ENCODE data around the gene RCC2. TPM values are rescaled to one million over a fixed set of nuclear protein-coding genes. Genes with fewer than 3 reads are reported as not detected.
"Not testable (repeated sequence)": the region's sequence is repeated elsewhere in the genome, so short reads cannot be mapped to it uniquely, and the experiment has no call there.

The RCC2 gene
- total and polyA plus RNA-seq, 9 donors, result 15.3 to 52.2 (median 40.7) TPM

DNA sequence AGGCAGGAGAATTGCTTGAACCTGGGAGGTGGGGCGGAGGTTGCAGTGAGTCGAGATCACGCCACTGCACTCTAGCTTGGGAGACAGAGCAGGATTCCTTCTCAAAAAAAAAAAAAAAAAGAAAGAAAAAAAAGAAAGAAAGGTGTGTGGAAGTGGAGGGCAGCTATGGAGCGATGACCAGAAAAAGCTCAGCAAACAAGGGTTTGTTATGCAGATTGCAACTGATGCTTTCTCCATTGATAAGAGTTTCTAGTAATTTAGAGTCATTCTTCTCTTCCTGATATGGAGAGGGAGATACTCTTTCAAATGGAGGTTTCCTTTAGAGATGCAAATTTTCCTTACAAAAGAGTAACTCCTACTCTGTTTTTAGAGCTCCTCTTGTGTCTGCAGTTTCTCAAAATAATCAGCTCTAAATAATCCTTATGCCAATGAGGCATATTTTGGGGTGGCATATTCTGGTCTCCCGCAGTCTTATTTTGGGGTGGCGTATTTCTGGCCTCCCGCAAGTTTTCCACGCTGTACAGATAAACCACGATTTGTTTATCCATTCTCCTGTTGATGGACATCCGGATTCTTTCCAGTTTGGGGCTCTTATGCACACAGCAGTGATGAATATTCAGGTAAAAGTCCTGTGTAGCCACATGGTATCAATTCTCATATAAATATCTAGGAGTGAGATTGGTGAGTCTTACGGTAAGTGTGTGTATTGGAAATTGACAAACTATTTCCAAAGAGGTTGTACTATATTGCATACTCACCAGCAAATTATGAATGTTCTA lies 30.7 kb upstream of the RCC2 start:
- no peak for TF ChIP-seq EP300 (IDR thresholded peaks at IDR 0.05)
- no peak for TF ChIP-seq POLR2A (IDR thresholded peaks at IDR 0.05)
- TF ChIP-seq, protein P1, sequence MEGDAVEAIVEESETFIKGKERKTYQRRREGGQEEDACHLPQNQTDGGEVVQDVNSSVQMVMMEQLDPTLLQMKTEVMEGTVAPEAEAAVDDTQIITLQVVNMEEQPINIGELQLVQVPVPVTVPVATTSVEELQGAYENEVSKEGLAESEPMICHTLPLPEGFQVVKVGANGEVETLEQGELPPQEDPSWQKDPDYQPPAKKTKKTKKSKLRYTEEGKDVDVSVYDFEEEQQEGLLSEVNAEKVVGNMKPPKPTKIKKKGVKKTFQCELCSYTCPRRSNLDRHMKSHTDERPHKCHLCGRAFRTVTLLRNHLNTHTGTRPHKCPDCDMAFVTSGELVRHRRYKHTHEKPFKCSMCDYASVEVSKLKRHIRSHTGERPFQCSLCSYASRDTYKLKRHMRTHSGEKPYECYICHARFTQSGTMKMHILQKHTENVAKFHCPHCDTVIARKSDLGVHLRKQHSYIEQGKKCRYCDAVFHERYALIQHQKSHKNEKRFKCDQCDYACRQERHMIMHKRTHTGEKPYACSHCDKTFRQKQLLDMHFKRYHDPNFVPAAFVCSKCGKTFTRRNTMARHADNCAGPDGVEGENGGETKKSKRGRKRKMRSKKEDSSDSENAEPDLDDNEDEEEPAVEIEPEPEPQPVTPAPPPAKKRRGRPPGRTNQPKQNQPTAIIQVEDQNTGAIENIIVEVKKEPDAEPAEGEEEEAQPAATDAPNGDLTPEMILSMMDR (IDR thresholded peaks at IDR 0.05), result no peak
- Histone ChIP-seq H3K9me3 (no peaks in the 10 kb centered on the region), H3K4me1 (ENCODE audit: insufficient read depth) (no peaks in the 10 kb centered on the region), H3K27ac (no peak overlapping the region), H3K4me3 (no peak overlapping the region), H3K36me3 (no peaks in the 10 kb centered on the region), H3K27me3 (no peaks in the 10 kb centered on the region)
- WGBS, 3 donors, result 52 to 56% (median 54%) methylated on average over 11 of the region's 11 CpGs
- DNase-seq, result no peak
- intact Hi-C loops (cut with DNase I), result no loop called here

DNA sequence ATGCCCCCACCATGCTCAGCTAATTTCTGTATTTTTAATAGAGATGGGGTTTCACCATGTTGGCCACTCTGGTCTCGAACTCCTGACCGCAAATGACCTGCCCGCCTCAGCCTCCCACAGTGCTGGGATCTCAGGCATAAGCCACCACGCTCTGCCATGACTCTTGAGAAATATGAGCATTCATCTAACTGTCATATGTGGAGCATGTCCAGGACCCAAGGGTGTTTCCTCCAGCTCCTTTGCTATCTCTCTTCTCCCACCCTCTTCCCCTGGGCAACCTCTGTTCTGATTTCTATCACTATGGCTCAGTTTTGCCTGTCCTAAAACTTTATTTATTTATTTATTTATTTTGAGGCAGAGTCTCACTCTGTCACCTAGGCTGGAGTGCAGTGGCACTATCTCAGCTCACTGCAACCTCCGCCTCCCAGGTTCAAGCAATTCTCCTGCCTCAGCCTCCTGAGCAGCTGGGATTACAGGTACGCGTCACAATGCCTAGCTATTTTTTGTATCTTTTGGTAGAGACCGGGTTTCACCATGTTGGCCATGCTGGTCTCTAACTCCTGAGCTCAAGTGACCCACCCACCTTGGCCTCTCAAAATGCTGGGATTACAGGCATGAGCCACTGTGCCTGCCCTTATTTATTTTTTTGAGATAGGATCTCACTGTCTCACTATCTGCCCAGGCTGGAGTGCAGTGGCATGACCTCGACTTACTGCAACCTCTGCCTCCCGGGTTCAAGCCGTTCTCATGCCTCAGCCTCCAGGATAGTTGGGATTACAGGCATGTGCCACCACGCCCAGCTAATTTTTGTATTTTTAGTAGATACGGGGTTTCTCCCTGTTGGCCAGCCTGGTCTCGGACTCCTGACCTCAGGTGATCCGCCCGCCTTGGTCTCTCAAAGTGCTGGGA lies 29.1 kb upstream of the RCC2 start:
- intact Hi-C loops (cut with DNase I); H3K4me1 ChIP-seq (ENCODE audit: insufficient read depth); H3K36me3 ChIP-seq; H3K27ac ChIP-seq; H3K27me3 ChIP-seq; H3K9me3 ChIP-seq; H3K4me3 ChIP-seq; DNase-seq: not testable (repeated sequence)
- WGBS, 3 donors, result 86 to 89% (median 88%) methylated on average over 16 of the region's 16 CpGs

DNA sequence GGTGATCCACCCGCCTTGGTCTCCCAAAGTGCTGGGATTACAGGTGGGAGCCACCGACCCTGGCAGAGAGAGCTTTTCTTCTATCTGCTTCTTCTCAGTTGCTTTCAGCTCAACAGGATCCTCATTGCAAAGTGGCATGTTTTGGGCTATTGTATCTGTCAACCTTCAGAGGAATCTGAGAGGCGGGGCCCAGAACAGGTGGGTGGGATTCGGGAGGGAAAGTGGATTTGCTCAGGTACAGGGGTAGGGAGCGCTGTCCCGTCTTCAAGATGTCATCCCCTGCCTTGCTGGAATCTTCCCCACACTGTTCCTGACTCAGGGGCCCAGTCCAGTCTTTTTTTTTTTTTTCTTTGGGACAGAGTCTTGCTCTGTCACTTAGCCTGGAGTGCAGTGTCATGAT lies 26.9 kb upstream of the RCC2 start:
- TF ChIP-seq EP300 (IDR thresholded peaks at IDR 0.05), result no peak
- TF ChIP-seq, protein P1 (IDR thresholded peaks at IDR 0.05), result no peak
- no peak for TF ChIP-seq POLR2A (IDR thresholded peaks at IDR 0.05)
- no peak overlapping the region for H3K4me3 ChIP-seq
- WGBS, 3 donors, result 79 to 81% (median 79%) methylated on average over 6 of the region's 6 CpGs
- H3K9me3 ChIP-seq, result no peaks in the 10 kb centered on the region
- no peak overlapping the region for H3K27ac ChIP-seq
- no peak for DNase-seq
- intact Hi-C loops (cut with DNase I), result no loop called here
- no peaks in the 10 kb centered on the region for H3K4me1 ChIP-seq (ENCODE audit: insufficient read depth)
- no peaks in the 10 kb centered on the region for H3K27me3 ChIP-seq
- no peaks in the 10 kb centered on the region for H3K36me3 ChIP-seq

DNA sequence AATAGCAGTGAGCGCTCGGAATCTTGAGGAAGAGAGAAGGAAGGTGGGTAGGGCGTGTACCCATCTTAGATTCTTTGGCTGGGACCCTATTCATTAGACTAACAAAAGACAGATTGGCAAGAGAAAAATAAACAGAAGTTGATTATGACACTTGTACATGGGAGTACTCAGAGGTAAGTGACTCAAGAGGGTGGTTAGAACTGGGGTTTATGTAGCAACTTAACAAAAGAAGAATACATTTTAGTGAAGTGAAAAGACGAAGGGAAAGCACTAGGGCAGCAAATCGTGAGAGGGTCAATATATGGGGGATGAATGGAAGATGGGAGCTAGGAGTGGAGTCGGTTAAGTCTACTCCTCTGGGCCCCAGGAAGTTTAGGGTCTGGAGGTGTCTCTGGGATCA lies 25.8 kb upstream of the RCC2 start:
- 71 to 76% (median 76%) methylated on average over 6 of the region's 6 CpGs for WGBS, 3 donors
- no peaks in the 10 kb centered on the region for H3K4me1 ChIP-seq (ENCODE audit: insufficient read depth)
- TF ChIP-seq POLR2A (IDR thresholded peaks at IDR 0.05), result no peak
- TF ChIP-seq, protein P1 (IDR thresholded peaks at IDR 0.05), result no peak
- TF ChIP-seq EP300 (IDR thresholded peaks at IDR 0.05), result no peak
- intact Hi-C loops (cut with DNase I), result no loop called here
- no peaks in the 10 kb centered on the region for H3K27me3 ChIP-seq
- H3K36me3 ChIP-seq, result no peaks in the 10 kb centered on the region
- no peak overlapping the region for H3K4me3 ChIP-seq
- no peaks in the 10 kb centered on the region for H3K9me3 ChIP-seq
- no peak for DNase-seq
- H3K27ac ChIP-seq, result no peak overlapping the region

DNA sequence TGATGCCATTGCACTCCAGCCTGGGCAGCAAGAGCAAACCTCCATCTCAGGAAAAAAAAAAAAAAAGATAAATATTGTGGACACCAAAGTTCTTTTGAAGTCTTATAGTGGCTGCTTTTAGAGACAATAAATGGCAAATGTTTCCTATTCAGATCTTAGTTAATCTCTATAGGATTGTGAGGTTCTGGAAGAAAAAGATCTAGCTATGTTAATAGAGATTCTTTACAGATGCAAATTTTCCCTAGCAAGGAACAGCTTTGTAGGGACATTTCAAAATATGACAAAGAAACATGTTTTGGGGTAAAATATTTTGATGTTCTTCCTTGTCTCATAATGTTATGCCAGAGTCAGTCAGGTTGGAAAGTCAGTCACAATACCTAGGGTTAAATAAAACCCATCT lies 24.5 kb upstream of the RCC2 start:
- intact Hi-C loops (cut with DNase I), result no loop called here
- DNase-seq, result no peak
- H3K27me3 ChIP-seq, result no peaks in the 10 kb centered on the region
- no peaks in the 10 kb centered on the region for H3K36me3 ChIP-seq
- no peak overlapping the region for H3K27ac ChIP-seq
- H3K4me3 ChIP-seq, result no peak overlapping the region
- TF ChIP-seq EP300 (IDR thresholded peaks at IDR 0.05) (no peak), POLR2A (IDR thresholded peaks at IDR 0.05) (no peak)
- TF ChIP-seq, protein P1 (IDR thresholded peaks at IDR 0.05), result no peak
- no peaks in the 10 kb centered on the region for H3K4me1 ChIP-seq (ENCODE audit: insufficient read depth)
- H3K9me3 ChIP-seq, result no peaks in the 10 kb centered on the region

All from ovary (tissue), 9 donors.